Esophagus muscularis mucosa (tissue), 3 donors: ENCODE data around the gene EPX.

Source experiments
- POLR2A ChIP-seq: fragments of 450-650 bp; IDR thresholded peaks from one replicate; pipeline ENCODE4 v1.6.1; 2017; ENCODE audit warnings: antibody characterized with exemption, moderate library complexity, mild to moderate bottlenecking, low read depth
- TF ChIP-seq, protein P1 (sequence below), 3 experiments: fragments of 200-600 bp in 2 of 3; fragments of 450-650 bp in 1 of 3; sonication (generic) in 2 of 3; IDR thresholded peaks; one replicate each; pipeline ENCODE4 v1.5.1; 2017 to 2019; ENCODE audit warnings: antibody characterized with exemption in 3 of 3, mild to moderate bottlenecking in 2 of 3, moderate library complexity in 1 of 3

- TF ChIP-seq, protein P1, sequence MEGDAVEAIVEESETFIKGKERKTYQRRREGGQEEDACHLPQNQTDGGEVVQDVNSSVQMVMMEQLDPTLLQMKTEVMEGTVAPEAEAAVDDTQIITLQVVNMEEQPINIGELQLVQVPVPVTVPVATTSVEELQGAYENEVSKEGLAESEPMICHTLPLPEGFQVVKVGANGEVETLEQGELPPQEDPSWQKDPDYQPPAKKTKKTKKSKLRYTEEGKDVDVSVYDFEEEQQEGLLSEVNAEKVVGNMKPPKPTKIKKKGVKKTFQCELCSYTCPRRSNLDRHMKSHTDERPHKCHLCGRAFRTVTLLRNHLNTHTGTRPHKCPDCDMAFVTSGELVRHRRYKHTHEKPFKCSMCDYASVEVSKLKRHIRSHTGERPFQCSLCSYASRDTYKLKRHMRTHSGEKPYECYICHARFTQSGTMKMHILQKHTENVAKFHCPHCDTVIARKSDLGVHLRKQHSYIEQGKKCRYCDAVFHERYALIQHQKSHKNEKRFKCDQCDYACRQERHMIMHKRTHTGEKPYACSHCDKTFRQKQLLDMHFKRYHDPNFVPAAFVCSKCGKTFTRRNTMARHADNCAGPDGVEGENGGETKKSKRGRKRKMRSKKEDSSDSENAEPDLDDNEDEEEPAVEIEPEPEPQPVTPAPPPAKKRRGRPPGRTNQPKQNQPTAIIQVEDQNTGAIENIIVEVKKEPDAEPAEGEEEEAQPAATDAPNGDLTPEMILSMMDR (IDR thresholded peaks at IDR 0.05): no peak
- TF ChIP-seq POLR2A: no peak
These were observed 58.0 kb downstream of the EPX start for GRCh38 chr17:58250344-58251011.
